Activated B cell treated with CpG ODN at 0.5 μM for 24 hours (primary cell): ENCODE results near the gene NGEF. TPM values are rescaled to one million over a fixed set of nuclear protein-coding genes. Genes with fewer than 3 reads are reported as not detected.

Experiments used
- ATAC-seq: fragments of 200-7000 bp; cut with Tn5 transposase; one replicate; pipeline ENCODE4 v1.10.0; 2021; ENCODE audit warnings: low read depth, mild to moderate bottlenecking, moderate library complexity
- CTCF ChIA-PET: fragments of 350-600 bp; sonication (Branson Sonifier 250); formaldehyde crosslinking; loops from one replicate; lab custom pipeline; 2021; ENCODE audit warnings: antibody characterized with exemption; lab: Charles Lee
- POLR2A ChIA-PET: fragments of 350-600 bp; sonication (Branson Sonifier 250); formaldehyde crosslinking; loops from one replicate; lab custom pipeline; 2021; ENCODE audit warnings: antibody characterized with exemption; lab: Charles Lee
- DNase-seq: peaks from one replicate; pipeline ENCODE4 v3.0.0; 2022
- H3K27ac Mint-ChIP-seq: one replicate; pipeline ENCODE4 v1.8.0; 2020; ENCODE audit warnings: mixed read lengths
- H3K27me3 Mint-ChIP-seq: one replicate; pipeline ENCODE4 v1.8.0; 2021; ENCODE audit warnings: mixed read lengths
- H3K36me3 Mint-ChIP-seq: one replicate; pipeline ENCODE4 v1.8.0; 2021; ENCODE audit warnings: low read depth, mixed read lengths
- H3K4me1 Mint-ChIP-seq: one replicate; pipeline ENCODE4 v1.8.0; 2021; ENCODE audit warnings: mixed read lengths
- H3K4me3 Mint-ChIP-seq: one replicate; pipeline ENCODE4 v1.8.0; 2020; ENCODE audit warnings: mild to moderate bottlenecking, mixed read lengths
- H3K9me3 Mint-ChIP-seq: one replicate; pipeline ENCODE4 v1.8.0; 2020; ENCODE audit warnings: mixed read lengths
- CTCF ChIP-seq: fragments of 200-600 bp; IDR thresholded peaks from one replicate; pipeline ENCODE4 v1.8.0; 2022; ENCODE audit warnings: antibody characterized with exemption, mild to moderate bottlenecking
- intact Hi-C: fragments of 100-400 bp; cut with micrococcal nuclease; formaldehyde crosslinking; loops from one replicate; pipeline ENCODE4 v1.15.1; 2024
- total RNA-seq: library from RNA; stranded (reverse); gene quantifications from 2 replicates; pipeline ENCODE4 v1.2.3, GENCODE V29; 2022

NGEF gene
- total RNA-seq, 1 donor from 2014 or later = not detected

DNA sequence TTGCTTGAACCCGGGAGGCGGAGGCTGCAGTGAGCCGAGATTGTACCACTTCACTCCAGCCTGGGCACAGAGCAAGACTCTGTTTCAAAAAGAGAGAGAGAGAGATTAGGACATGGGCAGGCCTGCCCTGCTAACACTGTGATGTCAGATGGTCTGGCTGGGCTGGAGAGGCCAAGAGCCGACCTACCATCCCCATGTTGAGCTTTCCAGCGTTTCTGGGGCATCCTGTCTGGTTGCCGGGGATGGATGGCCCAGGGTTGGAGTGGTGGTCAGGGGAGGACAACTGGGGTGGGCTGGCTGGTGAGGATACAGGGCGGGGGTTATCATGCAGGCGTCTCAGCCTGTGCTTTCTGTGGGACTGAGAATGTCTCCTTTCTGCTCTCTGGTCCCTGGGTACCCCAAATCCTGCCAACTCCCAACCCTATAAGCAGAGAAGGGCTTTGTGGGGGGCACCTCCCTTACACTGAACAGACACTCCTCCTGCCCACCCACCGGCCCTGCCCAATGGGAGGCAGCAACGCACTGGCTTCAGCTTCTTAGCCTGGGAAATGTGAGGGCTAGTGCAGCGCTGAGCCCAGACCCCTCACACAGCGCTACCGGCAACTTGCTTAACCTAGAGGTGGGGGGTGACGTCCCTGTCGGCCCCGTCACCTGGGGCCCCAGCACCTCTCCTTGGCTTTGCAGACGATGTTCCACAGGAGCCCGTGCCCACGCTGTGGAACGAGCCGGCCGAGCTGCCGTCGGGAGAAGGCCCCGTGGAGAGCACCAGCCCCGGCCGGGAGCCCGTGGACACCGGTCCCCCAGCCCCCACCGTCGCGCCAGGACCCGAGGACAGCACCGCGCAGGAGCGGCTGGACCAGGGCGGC lies 137.6 kb downstream of the NGEF start:
- intact Hi-C loops = no loop called here
- no peak for ATAC-seq

DNA sequence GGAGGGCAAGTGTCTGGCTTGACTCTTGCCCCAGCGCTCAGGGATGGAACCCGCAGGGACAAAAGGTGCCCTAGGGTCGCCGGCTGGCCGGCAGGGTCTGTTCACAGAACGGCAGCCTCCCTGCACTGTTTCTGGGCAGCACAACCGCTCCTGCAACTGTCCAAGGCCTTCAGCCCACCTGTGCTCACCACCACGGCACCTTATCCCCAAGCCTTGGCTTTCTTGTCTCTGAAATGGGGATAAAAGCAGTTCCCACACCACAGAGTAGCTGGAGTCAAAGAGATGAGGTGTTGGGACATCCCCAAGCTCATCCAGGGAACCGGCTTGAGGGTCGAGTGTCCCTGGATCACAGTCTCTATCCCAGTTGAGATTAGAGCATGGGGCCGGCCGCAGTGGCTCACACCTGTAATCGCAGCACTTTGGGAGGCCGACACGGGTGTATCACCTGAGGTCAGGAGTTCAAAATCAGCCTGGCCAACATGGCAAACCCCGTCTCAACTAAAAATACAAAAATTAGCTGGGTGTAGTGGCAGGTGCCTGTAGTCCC lies 138.3 kb downstream of the NGEF start:
- ATAC-seq = no peak
- H3K36me3 Mint-ChIP-seq = no peaks in the 10 kb centered on the region
- POLR2A ChIA-PET = no interaction called here

More for the DNA sequence above, 137.6 kb downstream of the NGEF start:
- POLR2A ChIA-PET = interaction anchor here (0.6 kb wide), 1 partner anchor 186 kb away, joined by 3 read pairs; no protein-coding TSS in a partner anchor
- peaks cover 14% of the 10 kb centered on the region for H3K27me3 Mint-ChIP-seq
- no peak for DNase-seq
- H3K4me3 Mint-ChIP-seq = peak overlapping the region; percentile 61
- peaks cover 12% of the 10 kb centered on the region for H3K4me1 Mint-ChIP-seq
- TF ChIP-seq CTCF = no peak
- CTCF ChIA-PET = no interaction called here
- no peak overlapping the region for H3K27ac Mint-ChIP-seq
- H3K9me3 Mint-ChIP-seq = no peaks in the 10 kb centered on the region
- H3K36me3 Mint-ChIP-seq = no peaks in the 10 kb centered on the region

DNA sequence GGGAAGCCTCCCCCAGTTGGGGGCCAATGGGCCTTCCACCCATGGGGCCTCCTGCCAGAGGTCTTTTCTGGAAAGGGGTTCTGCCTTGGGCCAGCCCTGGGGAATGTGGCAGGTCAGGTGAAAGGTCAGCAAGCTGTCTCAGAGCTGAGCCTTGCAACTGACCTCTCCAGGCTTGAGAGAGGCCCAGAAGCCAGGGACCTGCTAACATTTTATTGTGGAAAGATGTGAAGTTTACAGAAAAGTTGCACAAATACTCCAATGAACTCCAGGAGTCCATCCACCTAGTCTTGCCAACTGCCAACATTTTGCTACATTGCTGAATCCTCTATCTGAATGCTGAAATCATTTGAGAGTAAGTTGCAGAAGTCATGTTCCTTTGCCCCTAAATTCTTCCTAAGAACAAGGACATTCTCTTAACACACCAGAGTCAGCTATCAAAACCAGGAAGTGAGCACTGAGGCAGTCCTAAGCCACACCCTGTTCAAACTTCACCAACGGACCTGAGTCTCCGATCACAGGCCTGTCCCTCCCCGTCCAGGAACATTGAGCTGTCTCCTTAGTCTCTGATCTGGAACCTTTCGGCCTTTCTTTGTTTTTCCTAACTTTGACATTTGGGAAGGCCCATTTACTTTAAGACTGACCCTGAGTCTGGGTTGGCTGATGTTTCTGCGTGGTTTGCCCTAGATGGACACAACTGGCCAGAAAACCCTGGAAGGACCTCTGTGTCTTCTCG lies 139.0 kb downstream of the NGEF start:
- CTCF ChIA-PET = no interaction called here
- Mint-ChIP-seq H3K9me3 (no peaks in the 10 kb centered on the region), H3K36me3 (no peaks in the 10 kb centered on the region), H3K4me3 (no peak overlapping the region), H3K4me1 (peaks cover 12% of the 10 kb centered on the region), H3K27me3 (peaks cover 14% of the 10 kb centered on the region), H3K27ac (no peak overlapping the region)
- ATAC-seq (no peak), DNase-seq (no peak)
- POLR2A ChIA-PET = no interaction called here
- no peak for TF ChIP-seq CTCF
- intact Hi-C loops = no loop called here

More for the DNA sequence above, 138.3 kb downstream of the NGEF start:
- Mint-ChIP-seq H3K4me3 (peak overlapping the region; percentile 61), H3K27me3 (peaks cover 14% of the 10 kb centered on the region), H3K9me3 (no peaks in the 10 kb centered on the region), H3K4me1 (peaks cover 12% of the 10 kb centered on the region), H3K27ac (no peak overlapping the region)
- no peak for TF ChIP-seq CTCF
- intact Hi-C loops = no loop called here
- no peak for DNase-seq
- CTCF ChIA-PET = no interaction called here

GRCh38 chr2:232873292-232873908 lies 139.7 kb downstream of the NGEF start:
- no peak for DNase-seq
- no peak overlapping the region for H3K27ac Mint-ChIP-seq
- no peak overlapping the region for H3K4me3 Mint-ChIP-seq
- no peak for TF ChIP-seq CTCF
- POLR2A ChIA-PET = no interaction called here
- peaks cover 12% of the 10 kb centered on the region for H3K4me1 Mint-ChIP-seq
- H3K9me3 Mint-ChIP-seq = no peaks in the 10 kb centered on the region
- ATAC-seq = no peak
- intact Hi-C loops = no loop called here
- H3K36me3 Mint-ChIP-seq = no peaks in the 10 kb centered on the region
- CTCF ChIA-PET = no interaction called here
- peaks cover 14% of the 10 kb centered on the region for H3K27me3 Mint-ChIP-seq
